ENCODE measurements around the gene CEACAM7. TPM values are rescaled to one million over a fixed set of nuclear protein-coding genes. Genes with fewer than 3 reads are reported as not detected.

CEACAM7 gene
- total and polyA plus RNA-seq, 2 of the 13 experiments (the other 11 are each of a cell fraction or from before 2014, with no cell fraction given): not detected

DNA sequence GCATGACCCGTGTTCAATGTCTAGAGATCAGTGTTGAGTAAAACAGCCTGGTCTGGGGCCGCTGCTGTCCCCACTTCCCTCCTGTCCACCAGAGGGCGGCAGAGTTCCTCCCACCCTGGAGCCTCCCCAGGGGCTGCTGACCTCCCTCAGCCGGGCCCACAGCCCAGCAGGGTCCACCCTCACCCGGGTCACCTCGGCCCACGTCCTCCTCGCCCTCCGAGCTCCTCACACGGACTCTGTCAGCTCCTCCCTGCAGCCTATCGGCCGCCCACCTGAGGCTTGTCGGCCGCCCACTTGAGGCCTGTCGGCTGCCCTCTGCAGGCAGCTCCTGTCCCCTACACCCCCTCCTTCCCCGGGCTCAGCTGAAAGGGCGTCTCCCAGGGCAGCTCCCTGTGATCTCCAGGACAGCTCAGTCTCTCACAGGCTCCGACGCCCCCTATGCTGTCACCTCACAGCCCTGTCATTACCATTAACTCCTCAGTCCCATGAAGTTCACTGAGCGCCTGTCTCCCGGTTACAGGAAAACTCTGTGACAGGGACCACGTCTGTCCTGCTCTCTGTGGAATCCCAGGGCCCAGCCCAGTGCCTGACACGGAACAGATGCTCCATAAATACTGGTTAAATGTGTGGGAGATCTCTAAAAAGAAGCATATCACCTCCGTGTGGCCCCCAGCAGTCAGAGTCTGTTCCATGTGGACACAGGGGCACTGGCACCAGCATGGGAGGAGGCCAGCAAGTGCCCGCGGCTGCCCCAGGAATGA is 18.9 kb upstream of the CEACAM7 start (continued):
- 0 out of 2 replicates have a peak, but pooled peaks have one; percentile 9 for TF ChIP-seq SP5 (CRISPR knock-in tag; IDR thresholded peaks at IDR 0.05; ENCODE audit: borderline replicate concordance, low read depth)
- TF ChIP-seq, protein P1, sequence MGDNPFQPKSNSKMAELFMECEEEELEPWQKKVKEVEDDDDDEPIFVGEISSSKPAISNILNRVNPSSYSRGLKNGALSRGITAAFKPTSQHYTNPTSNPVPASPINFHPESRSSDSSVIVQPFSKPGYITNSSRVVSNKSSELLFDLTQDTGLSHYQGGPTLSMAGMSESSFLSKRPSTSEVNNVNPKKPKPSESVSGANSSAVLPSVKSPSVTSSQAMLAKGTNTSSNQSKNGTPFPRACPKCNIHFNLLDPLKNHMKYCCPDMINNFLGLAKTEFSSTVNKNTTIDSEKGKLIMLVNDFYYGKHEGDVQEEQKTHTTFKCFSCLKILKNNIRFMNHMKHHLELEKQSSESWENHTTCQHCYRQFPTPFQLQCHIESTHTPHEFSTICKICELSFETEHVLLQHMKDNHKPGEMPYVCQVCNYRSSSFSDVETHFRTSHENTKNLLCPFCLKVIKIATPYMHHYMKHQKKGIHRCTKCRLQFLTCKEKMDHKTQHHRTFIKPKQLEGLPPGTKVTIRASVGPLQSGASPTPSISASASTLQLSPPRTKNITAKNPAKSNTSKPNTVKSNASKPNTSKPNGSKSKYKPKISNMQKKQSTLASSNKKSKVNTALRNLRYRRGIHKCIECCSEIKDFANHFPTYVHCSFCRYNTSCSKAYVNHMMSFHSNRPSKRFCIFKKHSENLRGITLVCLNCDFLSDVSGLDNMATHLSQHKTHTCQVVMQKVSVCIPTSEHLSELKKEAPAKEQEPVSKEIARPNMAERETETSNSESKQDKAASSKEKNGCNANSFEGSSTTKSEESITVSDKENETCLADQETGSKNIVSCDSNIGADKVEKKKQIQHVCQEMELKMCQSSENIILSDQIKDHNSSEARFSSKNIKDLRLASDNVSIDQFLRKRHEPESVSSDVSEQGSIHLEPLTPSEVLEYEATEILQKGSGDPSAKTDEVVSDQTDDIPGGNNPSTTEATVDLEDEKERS (CRISPR knock-in tag; IDR thresholded peaks at IDR 0.05): peak; percentile 39; the same call in 1 of the 2 replicates
- TF ChIP-seq, protein P2, sequence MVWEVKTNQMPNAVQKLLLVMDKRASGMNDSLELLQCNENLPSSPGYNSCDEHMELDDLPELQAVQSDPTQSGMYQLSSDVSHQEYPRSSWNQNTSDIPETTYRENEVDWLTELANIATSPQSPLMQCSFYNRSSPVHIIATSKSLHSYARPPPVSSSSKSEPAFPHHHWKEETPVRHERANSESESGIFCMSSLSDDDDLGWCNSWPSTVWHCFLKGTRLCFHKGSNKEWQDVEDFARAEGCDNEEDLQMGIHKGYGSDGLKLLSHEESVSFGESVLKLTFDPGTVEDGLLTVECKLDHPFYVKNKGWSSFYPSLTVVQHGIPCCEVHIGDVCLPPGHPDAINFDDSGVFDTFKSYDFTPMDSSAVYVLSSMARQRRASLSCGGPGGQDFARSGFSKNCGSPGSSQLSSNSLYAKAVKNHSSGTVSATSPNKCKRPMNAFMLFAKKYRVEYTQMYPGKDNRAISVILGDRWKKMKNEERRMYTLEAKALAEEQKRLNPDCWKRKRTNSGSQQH (CRISPR knock-in tag; IDR thresholded peaks at IDR 0.05; ENCODE audit: low read depth): no peak
- TF ChIP-seq RAD21 (CRISPR knock-in tag; IDR thresholded peaks at IDR 0.05): peak; percentile 72; the same call in 1 of the 2 replicates
- TF ChIP-seq MAZ (IDR thresholded peaks at IDR 0.05; ENCODE audit: borderline replicate concordance, low read depth, low read length): no peak
- TF ChIP-seq MAZ (CRISPR knock-in tag; IDR thresholded peaks at IDR 0.05; ENCODE audit: low read depth): peak; percentile 29; the same call in 1 of the 2 replicates
- TF ChIP-seq, protein P3, sequence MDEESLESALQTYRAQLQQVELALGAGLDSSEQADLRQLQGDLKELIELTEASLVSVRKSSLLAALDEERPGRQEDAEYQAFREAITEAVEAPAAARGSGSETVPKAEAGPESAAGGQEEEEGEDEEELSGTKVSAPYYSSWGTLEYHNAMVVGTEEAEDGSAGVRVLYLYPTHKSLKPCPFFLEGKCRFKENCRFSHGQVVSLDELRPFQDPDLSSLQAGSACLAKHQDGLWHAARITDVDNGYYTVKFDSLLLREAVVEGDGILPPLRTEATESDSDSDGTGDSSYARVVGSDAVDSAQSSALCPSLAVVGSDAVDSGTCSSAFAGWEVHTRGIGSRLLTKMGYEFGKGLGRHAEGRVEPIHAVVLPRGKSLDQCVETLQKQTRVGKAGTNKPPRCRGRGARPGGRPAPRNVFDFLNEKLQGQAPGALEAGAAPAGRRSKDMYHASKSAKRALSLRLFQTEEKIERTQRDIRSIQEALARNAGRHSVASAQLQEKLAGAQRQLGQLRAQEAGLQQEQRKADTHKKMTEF (CRISPR knock-in tag; IDR thresholded peaks at IDR 0.05): peak; percentile 47; the same call in 1 of the 2 replicates
- no peak for TF ChIP-seq NFATC3 (CRISPR knock-in tag; IDR thresholded peaks at IDR 0.05)
- TF ChIP-seq ZSCAN12 (CRISPR knock-in tag; IDR thresholded peaks at IDR 0.05): no peak
- 0 out of 2 replicates have a peak, but pooled peaks have one; percentile 62 for TF ChIP-seq EHMT2 (IDR thresholded peaks at IDR 0.05; ENCODE audit: borderline replicate concordance, low read depth, low read length)
- TF ChIP-seq RNF2 (conservative IDR thresholded peaks at IDR 0.05; ENCODE audit: low read depth): 0 out of 2 replicates have a peak, but pooled peaks have one; percentile 43
- peak; percentile 48; the same call in 1 of the 2 replicates for TF ChIP-seq HDAC2 (CRISPR knock-in tag; IDR thresholded peaks at IDR 0.05)
- TF ChIP-seq STAG1 (CRISPR knock-in tag; IDR thresholded peaks at IDR 0.05): 0 out of 2 replicates have a peak, but pooled peaks have one; percentile 18
- TF ChIP-seq TAF15 (IDR thresholded peaks at IDR 0.05; ENCODE audit: low read depth, low read length, poor library complexity, severe bottlenecking): no peak
- TF ChIP-seq NCOA1 (CRISPR knock-in tag; IDR thresholded peaks at IDR 0.05): no peak
- TF ChIP-seq ZNF768 (CRISPR knock-in tag; IDR thresholded peaks at IDR 0.05): peak; percentile 33; the same call in 1 of the 2 replicates
- TF ChIP-seq, protein P4, sequence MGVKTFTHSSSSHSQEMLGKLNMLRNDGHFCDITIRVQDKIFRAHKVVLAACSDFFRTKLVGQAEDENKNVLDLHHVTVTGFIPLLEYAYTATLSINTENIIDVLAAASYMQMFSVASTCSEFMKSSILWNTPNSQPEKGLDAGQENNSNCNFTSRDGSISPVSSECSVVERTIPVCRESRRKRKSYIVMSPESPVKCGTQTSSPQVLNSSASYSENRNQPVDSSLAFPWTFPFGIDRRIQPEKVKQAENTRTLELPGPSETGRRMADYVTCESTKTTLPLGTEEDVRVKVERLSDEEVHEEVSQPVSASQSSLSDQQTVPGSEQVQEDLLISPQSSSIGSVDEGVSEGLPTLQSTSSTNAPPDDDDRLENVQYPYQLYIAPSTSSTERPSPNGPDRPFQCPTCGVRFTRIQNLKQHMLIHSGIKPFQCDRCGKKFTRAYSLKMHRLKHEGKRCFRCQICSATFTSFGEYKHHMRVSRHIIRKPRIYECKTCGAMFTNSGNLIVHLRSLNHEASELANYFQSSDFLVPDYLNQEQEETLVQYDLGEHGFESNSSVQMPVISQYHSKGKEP (CRISPR knock-in tag; IDR thresholded peaks at IDR 0.05): no peak
- no peak for TF ChIP-seq KDM6A (CRISPR knock-in tag; IDR thresholded peaks at IDR 0.05; ENCODE audit: low read depth)
- TF ChIP-seq RXRA (CRISPR knock-in tag; IDR thresholded peaks at IDR 0.05): 0 out of 2 replicates have a peak, but pooled peaks have one; percentile 18

All from HepG2 (cell line).